Measurements from ENCODE around the gene SLC66A3.

DNA sequence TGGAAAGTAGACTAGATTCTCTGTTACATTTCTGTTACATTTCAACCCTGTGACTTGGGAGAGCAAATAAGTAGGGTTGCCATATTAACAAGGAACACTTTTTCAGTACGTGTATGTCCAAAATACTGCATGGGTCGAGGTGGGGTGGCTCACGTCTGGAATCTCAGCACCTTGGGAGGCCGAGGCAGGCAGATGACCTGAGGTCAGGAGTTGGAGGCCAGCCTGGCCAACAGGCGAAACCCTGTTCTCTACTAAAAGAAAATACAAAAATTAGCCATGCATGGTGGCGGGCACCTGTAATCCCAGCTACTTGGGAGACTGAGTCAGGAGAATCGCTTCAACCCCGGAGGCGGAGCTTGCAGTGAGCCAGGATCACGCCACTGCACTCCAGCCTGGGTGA lies 11.2 kb downstream of the SLC66A3 start:
- TF ChIP-seq EZH2 (IDR thresholded peaks at IDR 0.05) (no peak), POLR2AphosphoS5 (IDR thresholded peaks at IDR 0.05; ENCODE audit: borderline replicate concordance, low read depth, low read length) (no peak), FOXP2 (optimal IDR thresholded peaks at IDR 0.05; ENCODE audit: control extremely low read depth, extremely low read length, insufficient read depth) (no peak)

Measured in SK-N-MC (cell line).